Trophoblast cell (in vitro differentiated cells and primary cell): ENCODE data around the gene ELL.

ENCODE experiments used
- DNase-seq, 2 donors: peaks; one replicate each; pipeline ENCODE4 v3.0.0-alpha.2; 2016
- H2AFZ ChIP-seq: 2 replicates; pipeline ENCODE4 v1.6.1; 2013; ENCODE audit warnings: low read length, moderate library complexity, mild to moderate bottlenecking; ENCODE audit not compliant: insufficient read depth, poor library complexity
- H2AK5ac ChIP-seq: 2 replicates; pipeline ENCODE4 v1.6.1; 2013; ENCODE audit warnings: mild to moderate bottlenecking, low read length
- H2BK120ac ChIP-seq: 2 replicates; pipeline ENCODE4 v1.6.1; 2013; ENCODE audit warnings: low read length, mild to moderate bottlenecking, moderate library complexity; ENCODE audit not compliant: insufficient read depth, poor library complexity
- H2BK12ac ChIP-seq: 2 replicates; pipeline ENCODE4 v1.6.1; 2013; ENCODE audit warnings: mild to moderate bottlenecking, low read length, moderate library complexity
- H2BK5ac ChIP-seq: 2 replicates; pipeline ENCODE4 v1.6.1; 2013; ENCODE audit warnings: low read length, low read depth, moderate library complexity, mild to moderate bottlenecking; ENCODE audit not compliant: poor library complexity
- H3K14ac ChIP-seq: 2 replicates; pipeline ENCODE4 v1.6.1; 2013; ENCODE audit warnings: mild to moderate bottlenecking, low read length
- H3K18ac ChIP-seq: 2 replicates; pipeline ENCODE4 v1.6.1; 2013; ENCODE audit warnings: mild to moderate bottlenecking, low read length
- H3K23ac ChIP-seq: 2 replicates; pipeline ENCODE4 v1.6.1; 2013; ENCODE audit warnings: low read length
- H3K27ac ChIP-seq: 2 replicates; pipeline ENCODE4 v1.5.1; 2013; ENCODE audit warnings: low read depth, mild to moderate bottlenecking, inconsistent platforms, low read length, moderate library complexity
- H3K27me3 ChIP-seq: 2 replicates; pipeline ENCODE4 v1.6.1; 2013; ENCODE audit warnings: inconsistent platforms, mild to moderate bottlenecking, low read length, moderate library complexity; ENCODE audit not compliant: insufficient read depth
- H3K36me3 ChIP-seq, 2 experiments: 1 replicate in 1 of 2; 2 replicates in 1 of 2; pipeline ENCODE4 v1.6.1; 2013; ENCODE audit warnings: low read length in 2 of 2, mild to moderate bottlenecking in 2 of 2, moderate library complexity in 1 of 2; ENCODE audit not compliant: insufficient read depth in 2 of 2, control insufficient read depth in 1 of 2
- H3K4ac ChIP-seq: 2 replicates; pipeline ENCODE4 v1.6.1; 2013; ENCODE audit warnings: low read depth, mild to moderate bottlenecking, low read length, moderate library complexity
- H3K4me1 ChIP-seq, 2 experiments: 1 replicate in 1 of 2; 2 replicates in 1 of 2; pipeline ENCODE4 v1.6.1; 2013; ENCODE audit warnings: low read length in 2 of 2, mild to moderate bottlenecking in 2 of 2, moderate library complexity in 1 of 2; ENCODE audit not compliant: insufficient read depth in 2 of 2, control insufficient read depth in 1 of 2
- H3K4me2 ChIP-seq: 2 replicates; pipeline ENCODE4 v1.6.1; 2013; ENCODE audit warnings: inconsistent platforms, mild to moderate bottlenecking, low read length, moderate library complexity
- H3K4me3 ChIP-seq: 2 replicates; pipeline ENCODE4 v1.5.1; 2013; ENCODE audit warnings: mild to moderate bottlenecking, low read depth, low read length, inconsistent platforms
- H3K79me1 ChIP-seq: one replicate; pipeline ENCODE4 v1.6.1; 2013; ENCODE audit warnings: low read length
- H3K79me2 ChIP-seq: 2 replicates; pipeline ENCODE4 v1.6.1; 2013; ENCODE audit warnings: low read length, mild to moderate bottlenecking; ENCODE audit not compliant: control insufficient read depth, insufficient read depth, poor library complexity
- H3K9ac ChIP-seq: 2 replicates; pipeline ENCODE4 v1.6.1; 2013; ENCODE audit warnings: mild to moderate bottlenecking, low read length
- H3K9me3 ChIP-seq: 2 replicates; pipeline ENCODE4 v1.6.1; 2013; ENCODE audit warnings: low read depth, mild to moderate bottlenecking, control low read depth, inconsistent platforms, low read length; ENCODE audit not compliant: insufficient read depth
- H4K12ac ChIP-seq: 2 replicates; pipeline ENCODE4 v1.6.1; 2013; ENCODE audit warnings: low read depth, mild to moderate bottlenecking, low read length, moderate library complexity
- H4K8ac ChIP-seq: 2 replicates; pipeline ENCODE4 v1.6.1; 2013; ENCODE audit warnings: low read depth, mild to moderate bottlenecking, low read length, moderate library complexity
- H4K91ac ChIP-seq: one replicate; pipeline ENCODE4 v1.6.1; 2013; ENCODE audit warnings: low read depth, mild to moderate bottlenecking, low read length, moderate library complexity
- WGBS: extraction: QIAGEN DNeasy Blood & Tissue Kit; methylation state at CpG from one replicate; pipeline ENCODE4 v1.1.7; 2013; ENCODE audit warnings: missing lambda C conversion rate; ENCODE audit not compliant: insufficient read length, insufficient coverage; ENCODE audit errors: extremely low coverage; 5-methylcytosine and 5-hydroxymethylcytosine counted together

Gene ELL

DNA sequence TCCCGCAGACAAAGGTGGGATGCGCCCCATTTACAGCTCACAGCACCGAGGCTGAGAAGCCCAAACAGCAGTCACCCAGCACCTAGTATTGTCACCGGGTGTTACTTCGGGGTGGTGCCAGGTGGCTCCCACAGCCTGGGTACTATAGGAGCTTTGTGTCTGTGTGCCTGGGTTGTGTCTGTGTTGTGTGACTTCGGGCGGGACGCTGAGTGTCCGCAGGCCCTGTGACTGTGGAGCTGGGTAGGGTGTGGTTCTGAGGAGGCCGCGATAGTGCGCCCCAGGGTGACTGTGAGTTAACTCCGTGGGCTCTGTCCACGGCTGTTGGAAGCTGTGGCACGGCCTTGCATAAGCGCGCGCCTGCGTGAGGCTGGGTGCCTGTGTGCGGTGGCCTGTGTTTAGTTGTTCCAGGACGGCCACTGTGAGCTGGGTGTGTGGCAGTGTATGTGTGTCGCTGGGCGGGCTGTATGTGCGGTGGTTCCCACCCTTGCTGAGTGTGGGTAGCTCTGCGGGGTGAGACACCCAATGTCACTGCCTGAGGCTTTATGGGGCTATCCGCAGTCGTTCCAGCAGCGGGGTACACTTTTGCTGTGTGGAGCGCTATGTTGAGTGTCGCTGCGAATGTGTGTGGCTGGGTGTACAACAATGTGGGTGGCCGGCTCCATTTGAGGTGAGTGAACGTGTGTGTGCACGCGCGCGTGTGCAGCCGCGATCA is 103.2 kb downstream of the ELL start:
- H3K27me3 ChIP-seq: no peaks in the 10 kb centered on the region
- H2BK5ac ChIP-seq: peak overlapping the region; percentile 55
- peak overlapping the region; percentile 98 for H2BK12ac ChIP-seq
- peak overlapping the region; percentile 83 for H3K4ac ChIP-seq
- peaks cover 32% of the 10 kb centered on the region for H3K79me1 ChIP-seq
- H2BK120ac ChIP-seq: peak overlapping the region; percentile 91
- no CpG with 5 or more reads among the region's 39 CpGs for WGBS
- peaks cover 29 to 35% of the 10 kb centered on the region in 2 experiments for H3K4me1 ChIP-seq
- H2AFZ ChIP-seq: peak overlapping the region; percentile 27
- peak in 1 of 2 donors; percentile 51 for DNase-seq
- H4K12ac ChIP-seq: peak overlapping the region; percentile 54
- peak overlapping the region; percentile 97 for H3K14ac ChIP-seq
- H4K8ac ChIP-seq: peak overlapping the region; percentile 83
- H3K4me2 ChIP-seq: peak overlapping the region; percentile 78
- H3K36me3 ChIP-seq: no peaks in the 10 kb centered on the region
- no peak overlapping the region for H3K9ac ChIP-seq
- peaks cover 14% of the 10 kb centered on the region for H3K79me2 ChIP-seq
- peak overlapping the region; percentile 99 for H4K91ac ChIP-seq
- peak overlapping the region; percentile 99 for H2AK5ac ChIP-seq
- H3K9me3 ChIP-seq: peaks cover 2% of the 10 kb centered on the region
- H3K27ac ChIP-seq: peak overlapping the region; percentile 35
- H3K4me3 ChIP-seq: peak overlapping the region; percentile 62
- H3K18ac ChIP-seq: peak overlapping the region; percentile 89
- H3K23ac ChIP-seq: no peak overlapping the region

- peak overlapping the region; percentile 89 for H3K18ac ChIP-seq
- no peaks in the 10 kb centered on the region for H3K27me3 ChIP-seq
- H3K4me3 ChIP-seq: peak overlapping the region; percentile 49
- peak overlapping the region; percentile 31 for H3K27ac ChIP-seq
- DNase-seq: no peak
- peaks cover 3% of the 10 kb centered on the region for H3K9me3 ChIP-seq
- peak overlapping the region; percentile 83 for H3K4ac ChIP-seq
- peaks cover 32% of the 10 kb centered on the region for H3K79me1 ChIP-seq
- peak overlapping the region; percentile 98 for H2BK12ac ChIP-seq
- no peaks in the 10 kb centered on the region for H3K36me3 ChIP-seq
- H3K4me1 ChIP-seq: peaks cover 29 to 35% of the 10 kb centered on the region in 2 experiments
- H2BK120ac ChIP-seq: peak overlapping the region; percentile 91
- no peak overlapping the region for H3K9ac ChIP-seq
- peak overlapping the region; percentile 91 for H2AFZ ChIP-seq
- peak overlapping the region; percentile 97 for H3K14ac ChIP-seq
- peaks cover 14% of the 10 kb centered on the region for H3K79me2 ChIP-seq
- no peak overlapping the region for H3K23ac ChIP-seq
- peak overlapping the region; percentile 74 for H3K4me2 ChIP-seq
- no CpG with 5 or more reads among the region's 30 CpGs for whole genome bisulfite sequencing
- peak overlapping the region; percentile 83 for H4K8ac ChIP-seq
- H2BK5ac ChIP-seq: peak overlapping the region; percentile 55
- peak overlapping the region; percentile 99 for H2AK5ac ChIP-seq
- peak overlapping the region; percentile 54 for H4K12ac ChIP-seq
- H4K91ac ChIP-seq: peak overlapping the region; percentile 99
These were observed 103.8 kb downstream of the ELL start for GRCh38 chr19:18418029-18418482.

GRCh38 chr19:18417250-18418028 is 104.4 kb downstream of the ELL start:
- Histone ChIP-seq H3K4ac (peak overlapping the region; percentile 95), H3K4me1 (peaks cover 29 to 35% of the 10 kb centered on the region in 2 experiments), H3K27ac (peak overlapping the region; percentile 97), H4K8ac (peak overlapping the region; percentile 95), H2BK120ac (peak overlapping the region; percentile 98), H3K9me3 (peaks cover 3% of the 10 kb centered on the region), H2BK12ac (peak overlapping the region; percentile 98), H3K4me2 (peak overlapping the region; percentile 74), H3K27me3 (no peaks in the 10 kb centered on the region), H2AFZ (peak overlapping the region; percentile 93), H4K91ac (peak overlapping the region; percentile 100), H2AK5ac (peak overlapping the region; percentile 99), H3K79me2 (peaks cover 14% of the 10 kb centered on the region), H2BK5ac (peak overlapping the region; percentile 94), H3K4me3 (peak overlapping the region; percentile 60), H3K18ac (peak overlapping the region; percentile 89), H3K36me3 (no peaks in the 10 kb centered on the region), H3K79me1 (peaks cover 32% of the 10 kb centered on the region), H3K9ac (peak overlapping the region; percentile 28), H3K23ac (no peak overlapping the region), H4K12ac (peak overlapping the region; percentile 98), H3K14ac (peak overlapping the region; percentile 97)
- no CpG with 5 or more reads among the region's 53 CpGs for WGBS
- peak; percentile 74 to 75 for DNase-seq

DNA sequence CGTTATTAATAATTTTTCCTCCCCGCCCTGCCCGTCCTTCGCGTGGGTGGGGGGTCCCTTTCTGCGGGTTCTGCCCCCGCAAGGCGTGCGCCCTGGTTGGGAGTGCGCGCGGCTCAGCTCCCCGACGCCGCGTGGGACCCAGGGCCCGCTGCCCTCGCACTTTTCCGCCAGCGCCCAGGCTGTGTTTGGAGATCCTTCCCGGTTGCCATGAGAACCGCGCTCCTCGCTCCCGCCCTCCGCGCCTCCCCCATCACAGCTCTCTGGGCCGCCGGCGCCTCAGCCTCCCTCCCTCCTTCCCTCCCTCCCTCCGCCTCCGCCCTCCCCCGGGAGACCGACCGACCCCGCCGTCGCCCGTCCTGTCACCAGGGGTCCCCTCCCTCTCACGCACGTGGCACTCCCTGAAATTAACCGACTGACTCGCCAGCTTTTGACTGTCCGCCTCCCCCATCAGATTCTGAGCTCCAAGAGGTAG is 105.1 kb downstream of the ELL start:
- Histone ChIP-seq H2AFZ (peak overlapping the region; percentile 93), H4K91ac (peak overlapping the region; percentile 100), H4K12ac (peak overlapping the region; percentile 98), H3K18ac (peak overlapping the region; percentile 79), H4K8ac (peak overlapping the region; percentile 95), H3K4me3 (peak overlapping the region; percentile 60), H3K23ac (no peak overlapping the region), H3K36me3 (no peaks in the 10 kb centered on the region), H2AK5ac (peak overlapping the region; percentile 84), H3K79me2 (peaks cover 14% of the 10 kb centered on the region), H3K4me1 (peaks cover 29 to 35% of the 10 kb centered on the region in 2 experiments), H2BK5ac (peak overlapping the region; percentile 94), H3K9ac (peak overlapping the region; percentile 28), H2BK120ac (peak overlapping the region; percentile 98), H3K27me3 (no peaks in the 10 kb centered on the region), H3K4me2 (peak overlapping the region; percentile 74), H3K27ac (peak overlapping the region; percentile 97), H3K14ac (peak overlapping the region; percentile 92), H3K9me3 (peaks cover 3% of the 10 kb centered on the region), H3K4ac (peak overlapping the region; percentile 95), H3K79me1 (peaks cover 32% of the 10 kb centered on the region), H2BK12ac (peak overlapping the region; percentile 98)
- peak; percentile 83 to 91 for DNase-seq
- WGBS: no CpG with 5 or more reads among the region's 44 CpGs
